Gastrocnemius medialis (tissue), 4 donors: ENCODE results near the gene ERI2. TPM values are rescaled to one million over a fixed set of nuclear protein-coding genes. Genes with fewer than 3 reads are reported as not detected.

Experiments used
- ATAC-seq, 2 donors: fragments of 150-250 bp; one replicate each; pipeline ENCODE4 v1.9.1; 2016
- DNase-seq, 2 donors: peaks; one replicate each; pipeline ENCODE4 v3.0.0-alpha.2; 2019
- H3K27ac ChIP-seq, 4 donors: fragments of 200-600 bp; sonication (generic); 1 replicate in 1 of 4; 2 replicates in 3 of 4; pipeline ENCODE4 v1.5.1; 2016 to 2018; ENCODE audit warnings: mild to moderate bottlenecking in 2 of 4, moderate library complexity in 1 of 4
- H3K27me3 ChIP-seq, 3 donors: fragments of 200-600 bp; sonication (generic) in 2 of 3; 1 replicate in 1 of 3; 2 replicates in 2 of 3; pipeline versions ENCODE4 v1.5.1 to v1.6.0; 2016 to 2019; ENCODE audit warnings: mild to moderate bottlenecking in 1 of 3, moderate library complexity in 1 of 3
- H3K36me3 ChIP-seq, 2 donors: fragments of 200-600 bp; sonication (generic) in 1 of 2; one replicate each; pipeline ENCODE4 v1.5.1; 2017 to 2018
- H3K4me1 ChIP-seq, 2 donors: fragments of 200-600 bp; sonication (generic) in 1 of 2; one replicate each; pipeline ENCODE4 v1.5.1; 2016 to 2017; ENCODE audit warnings: mild to moderate bottlenecking in 2 of 2
- H3K4me3 ChIP-seq, 4 donors: fragments of 200-600 bp; sonication (generic) in 3 of 4; 1 replicate in 1 of 4; 2 replicates in 3 of 4; pipeline ENCODE4 v1.5.1; 2016 to 2019; ENCODE audit warnings: mild to moderate bottlenecking in 2 of 4
- H3K9me3 ChIP-seq, 3 donors: fragments of 200-600 bp; sonication (generic) in 2 of 3; 1 replicate in 1 of 3; 2 replicates in 2 of 3; pipeline ENCODE4 v1.5.1; 2016 to 2019
- POLR2A ChIP-seq, 2 donors: fragments of 450-650 bp; IDR thresholded peaks; one replicate each; pipeline ENCODE4 v1.6.1; 2017; ENCODE audit warnings: antibody characterized with exemption in 2 of 2, mild to moderate bottlenecking in 2 of 2, moderate library complexity in 2 of 2
- in situ Hi-C, 4 donors: fragments of 200-750 bp; cut with MboI; loops; one replicate each; pipeline versions ENCODE4 v1.15.0 to v1.8.0; 2017; ENCODE audit warnings: low sequenced_read_pairs in 4 of 4
- intact Hi-C: fragments of 100-400 bp; cut with DNase I; formaldehyde crosslinking; loops from one replicate; pipeline ENCODE4 v1.15.1; 2023; ENCODE audit warnings: low total_unique reads
- total RNA-seq, 4 donors: library from RNA; depleted of rRNA; stranded (reverse); fragments of >200 nt; gene quantifications; one replicate each; pipeline versions ENCODE4 v1.1.0 to v1.2.3, GENCODE V29; 2016
- TF ChIP-seq, protein P1 (sequence below), 5 experiments: fragments of 450-650 bp in 3 of 5; fragments of 200-600 bp in 2 of 5; sonication (generic) in 2 of 5; IDR thresholded peaks in 4 of 5; conservative IDR thresholded peaks in 1 of 5; 1 replicate in 4 of 5; 2 replicates in 1 of 5; pipeline ENCODE4 v1.5.1; 2016 to 2019; ENCODE audit warnings: antibody characterized with exemption in 5 of 5, mild to moderate bottlenecking in 3 of 5, moderate library complexity in 3 of 5

The ERI2 gene
- total RNA-seq, 4 donors from 2014 or later = 3.0 to 30.5 (median 9.8) TPM

DNA sequence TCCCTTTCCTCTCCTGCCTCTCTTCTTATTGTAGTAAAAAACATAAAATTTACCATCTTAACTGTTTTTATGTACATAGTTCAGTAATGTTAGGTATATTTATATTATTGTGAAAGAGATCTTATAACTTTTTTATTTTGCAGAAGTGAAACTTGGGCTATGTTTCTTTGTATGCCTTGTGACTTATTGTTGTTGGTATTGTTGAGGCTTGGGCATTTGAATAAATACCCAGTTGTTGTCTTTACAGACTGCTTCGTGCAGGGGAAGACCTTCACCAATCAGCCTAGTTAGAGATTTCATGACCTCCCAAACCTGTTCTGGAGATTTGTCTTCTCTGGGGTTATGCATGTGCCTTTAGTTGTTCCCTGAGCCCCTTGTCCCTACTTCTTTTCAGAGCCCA is 32.0 kb upstream of the ERI2 start:
- no peaks in the 10 kb centered on the region for H3K4me1 ChIP-seq
- in situ Hi-C loops = no loop called here
- H3K36me3 ChIP-seq = no peaks in the 10 kb centered on the region
- no peak overlapping the region for H3K4me3 ChIP-seq
- intact Hi-C loops = no loop called here
- H3K9me3 ChIP-seq = no peaks in the 10 kb centered on the region
- TF ChIP-seq, protein P1, sequence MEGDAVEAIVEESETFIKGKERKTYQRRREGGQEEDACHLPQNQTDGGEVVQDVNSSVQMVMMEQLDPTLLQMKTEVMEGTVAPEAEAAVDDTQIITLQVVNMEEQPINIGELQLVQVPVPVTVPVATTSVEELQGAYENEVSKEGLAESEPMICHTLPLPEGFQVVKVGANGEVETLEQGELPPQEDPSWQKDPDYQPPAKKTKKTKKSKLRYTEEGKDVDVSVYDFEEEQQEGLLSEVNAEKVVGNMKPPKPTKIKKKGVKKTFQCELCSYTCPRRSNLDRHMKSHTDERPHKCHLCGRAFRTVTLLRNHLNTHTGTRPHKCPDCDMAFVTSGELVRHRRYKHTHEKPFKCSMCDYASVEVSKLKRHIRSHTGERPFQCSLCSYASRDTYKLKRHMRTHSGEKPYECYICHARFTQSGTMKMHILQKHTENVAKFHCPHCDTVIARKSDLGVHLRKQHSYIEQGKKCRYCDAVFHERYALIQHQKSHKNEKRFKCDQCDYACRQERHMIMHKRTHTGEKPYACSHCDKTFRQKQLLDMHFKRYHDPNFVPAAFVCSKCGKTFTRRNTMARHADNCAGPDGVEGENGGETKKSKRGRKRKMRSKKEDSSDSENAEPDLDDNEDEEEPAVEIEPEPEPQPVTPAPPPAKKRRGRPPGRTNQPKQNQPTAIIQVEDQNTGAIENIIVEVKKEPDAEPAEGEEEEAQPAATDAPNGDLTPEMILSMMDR (IDR thresholded peaks at IDR 0.05 in 4 of 5, conservative IDR thresholded peaks at IDR 0.05 in 1 of 5) = no peak
- no peak for TF ChIP-seq POLR2A (IDR thresholded peaks at IDR 0.05)
- no peak overlapping the region for H3K27ac ChIP-seq
- no peaks in the 10 kb centered on the region for H3K27me3 ChIP-seq
- DNase-seq (no peak), ATAC-seq (no peak)

DNA sequence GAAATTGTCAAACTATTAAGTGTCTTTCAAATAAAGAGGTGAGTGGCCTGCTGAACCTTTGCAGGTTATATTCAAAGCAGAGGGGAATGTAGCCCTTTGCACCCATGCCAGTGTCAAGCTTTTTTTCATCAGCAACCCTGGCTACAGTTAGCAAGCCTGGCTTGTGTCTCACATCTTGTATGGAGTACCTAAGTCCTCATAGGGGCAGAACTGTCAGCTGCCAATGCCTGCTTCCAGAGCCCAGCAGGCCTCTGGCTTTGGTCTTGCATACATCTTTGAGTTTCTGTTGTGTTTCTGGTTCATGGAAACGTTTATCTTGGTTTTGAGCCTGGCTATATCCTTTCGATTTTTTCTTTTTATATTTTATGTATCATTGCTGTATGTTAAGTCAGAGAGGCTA is 26.8 kb upstream of the ERI2 start:
- no peaks in the 10 kb centered on the region for H3K27me3 ChIP-seq
- DNase-seq = no peak
- no peaks in the 10 kb centered on the region for H3K36me3 ChIP-seq
- in situ Hi-C loops (no loop called here), intact Hi-C loops (no loop called here)
- no peak for ATAC-seq
- no peaks in the 10 kb centered on the region for H3K4me1 ChIP-seq
- no peak overlapping the region for H3K27ac ChIP-seq
- TF ChIP-seq, protein P1 (IDR thresholded peaks at IDR 0.05 in 4 of 5, conservative IDR thresholded peaks at IDR 0.05 in 1 of 5) = no peak
- TF ChIP-seq POLR2A (IDR thresholded peaks at IDR 0.05) = no peak
- no peak overlapping the region for H3K4me3 ChIP-seq
- H3K9me3 ChIP-seq = no peaks in the 10 kb centered on the region

DNA sequence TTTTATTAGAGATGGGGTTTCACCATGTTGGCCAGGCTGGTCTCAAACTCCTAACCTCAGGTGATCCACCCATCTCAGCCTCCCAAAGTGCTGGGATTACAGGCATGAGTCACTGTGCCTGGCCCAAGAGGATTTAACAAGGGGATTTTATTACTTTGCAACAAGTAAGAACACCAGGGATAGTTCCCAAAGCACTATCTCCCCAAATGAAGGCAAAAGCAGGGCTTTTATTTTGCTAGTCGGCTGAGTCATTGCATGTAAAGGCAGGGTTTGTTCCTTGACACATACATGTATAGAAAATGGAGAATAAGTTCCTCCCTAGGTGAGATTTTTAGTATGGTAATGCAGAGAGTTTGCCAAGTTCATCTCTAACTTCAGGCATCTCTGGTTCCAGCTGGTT is 24.1 kb upstream of the ERI2 start:
- in situ Hi-C loops (no loop called here), intact Hi-C loops (no loop called here)
- Histone ChIP-seq H3K9me3 (no peaks in the 10 kb centered on the region), H3K27ac (no peak overlapping the region), H3K4me3 (no peak overlapping the region), H3K36me3 (no peaks in the 10 kb centered on the region), H3K27me3 (no peaks in the 10 kb centered on the region), H3K4me1 (no peaks in the 10 kb centered on the region)
- no peak for ATAC-seq
- DNase-seq = no peak
- no peak for TF ChIP-seq POLR2A (IDR thresholded peaks at IDR 0.05)
- TF ChIP-seq, protein P1 (IDR thresholded peaks at IDR 0.05 in 4 of 5, conservative IDR thresholded peaks at IDR 0.05 in 1 of 5) = no peak

DNA sequence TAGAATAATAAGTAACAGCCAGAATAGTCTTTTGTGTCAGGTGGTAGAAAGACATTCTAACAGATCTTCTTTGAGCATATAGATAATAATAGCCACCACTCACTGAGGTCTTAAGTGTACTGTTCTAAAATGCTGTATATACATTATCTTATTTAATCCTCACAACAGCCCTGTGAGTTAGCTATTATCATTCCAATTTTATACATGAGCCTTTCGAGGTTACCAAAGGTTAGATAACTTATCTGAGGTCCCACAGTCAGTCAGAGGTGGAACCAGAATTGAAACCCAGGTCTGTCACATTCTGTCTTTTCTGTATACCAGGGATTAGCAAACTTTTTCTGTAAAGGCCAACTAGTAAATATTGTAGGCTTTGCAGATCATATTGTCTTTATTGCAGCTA is 23.3 kb upstream of the ERI2 start:
- no peaks in the 10 kb centered on the region for H3K9me3 ChIP-seq
- TF ChIP-seq POLR2A (IDR thresholded peaks at IDR 0.05) = no peak
- TF ChIP-seq, protein P1 (IDR thresholded peaks at IDR 0.05 in 4 of 5, conservative IDR thresholded peaks at IDR 0.05 in 1 of 5) = no peak
- H3K27me3 ChIP-seq = no peaks in the 10 kb centered on the region
- H3K4me1 ChIP-seq = no peaks in the 10 kb centered on the region
- H3K36me3 ChIP-seq = no peaks in the 10 kb centered on the region
- ATAC-seq (no peak), DNase-seq (no peak)
- intact Hi-C loops = no loop called here
- no peak overlapping the region for H3K4me3 ChIP-seq
- no peak overlapping the region for H3K27ac ChIP-seq
- in situ Hi-C loops = no loop called here

DNA sequence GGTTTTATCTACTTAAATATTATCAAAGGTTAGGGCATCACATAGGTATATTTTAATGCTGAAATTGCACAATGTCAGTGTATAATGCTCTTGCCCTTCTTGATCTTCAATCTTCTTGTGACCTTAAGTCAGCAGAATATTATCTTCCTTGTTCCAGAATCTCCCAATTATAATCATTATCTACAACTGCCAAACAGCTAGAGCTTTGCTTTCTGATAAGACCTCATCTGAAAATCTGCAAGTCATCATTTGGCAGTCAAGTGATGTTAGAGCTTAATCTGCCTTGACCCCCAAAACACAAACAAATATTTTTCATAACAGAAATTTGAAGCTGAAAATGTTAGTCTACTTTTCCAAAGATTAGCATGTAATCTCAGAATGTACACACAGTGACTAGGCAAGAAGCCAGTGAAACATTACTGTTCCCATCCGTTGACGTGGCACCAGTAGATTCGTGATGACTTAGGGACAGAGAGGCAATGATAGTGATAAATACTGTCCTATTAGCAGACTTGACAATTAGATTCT is 19.8 kb upstream of the ERI2 start:
- no peaks in the 10 kb centered on the region for H3K36me3 ChIP-seq
- intact Hi-C loops = no loop called here
- no peak overlapping the region for H3K4me3 ChIP-seq
- in situ Hi-C loops = no loop called here
- no peaks in the 10 kb centered on the region for H3K27me3 ChIP-seq
- H3K9me3 ChIP-seq = no peaks in the 10 kb centered on the region
- no peak overlapping the region for H3K27ac ChIP-seq
- TF ChIP-seq POLR2A (IDR thresholded peaks at IDR 0.05) = no peak
- TF ChIP-seq, protein P1 (IDR thresholded peaks at IDR 0.05 in 4 of 5, conservative IDR thresholded peaks at IDR 0.05 in 1 of 5) = no peak
- ATAC-seq = no peak
- DNase-seq = no peak
- no peaks in the 10 kb centered on the region for H3K4me1 ChIP-seq
